Panc1 (cell line): Measurements from ENCODE around the gene FBLN7. TPM values are rescaled to one million over a fixed set of nuclear protein-coding genes. Genes with fewer than 3 reads are reported as not detected.
A peak's percentile ranks its signal among the peaks of the same experiment; 100 is the strongest.

Experiments used
- ATAC-seq: fragments of 200-7000 bp; cut with Tn5 transposase; 2 replicates; pipeline ENCODE4 v1.9.1; 2020; ENCODE audit warnings: mild to moderate bottlenecking, moderate library complexity
- BruUV-seq: library from RNA; stranded (reverse); fragments of 400-500 nt; replicated peaks from 2 replicates; lab custom pipeline; 2021; lab: Mats Ljungman, UMichigan
- CTCF ChIA-PET: fragments of 300-600 bp; sonication (Branson Sonifier 250); formaldehyde crosslinking; loops from one replicate; lab custom pipeline; 2022; ENCODE audit warnings: antibody characterized with exemption; lab: Charles Lee
- POLR2A ChIA-PET: fragments of 300-600 bp; sonication (Branson Sonifier 250); formaldehyde crosslinking; loops from one replicate; lab custom pipeline; 2022; ENCODE audit warnings: antibody characterized with exemption; lab: Charles Lee
- DNase-seq: peaks from one replicate; pipeline ENCODE4 v3.0.0-alpha.2; 2010; ENCODE audit warnings: low read depth, low spot score
- H3K27ac ChIP-seq: 2 replicates; pipeline ENCODE4 v1.5.1; 2011; ENCODE audit warnings: mild to moderate bottlenecking, low read length, inconsistent platforms
- H3K27me3 ChIP-seq: fragments of 200-500 bp; sonication (Bioruptor generic); 2 replicates; pipeline ENCODE4 v1.6.0; 2014; ENCODE audit warnings: low read length, inconsistent platforms; ENCODE audit not compliant: control insufficient read depth, insufficient read depth
- H3K36me3 ChIP-seq: fragments of 200-500 bp; sonication (Bioruptor generic); 2 replicates; pipeline ENCODE4 v1.5.1; 2014; ENCODE audit warnings: inconsistent platforms, mild to moderate bottlenecking, low read length, moderate library complexity; ENCODE audit not compliant: control insufficient read depth, insufficient read depth
- H3K4me1 ChIP-seq: 2 replicates; pipeline ENCODE4 v1.5.1; 2011; ENCODE audit warnings: inconsistent platforms, mild to moderate bottlenecking, low read length, moderate library complexity; ENCODE audit not compliant: control insufficient read depth, insufficient read depth
- H3K4me3 ChIP-seq, 2 experiments: 2 replicates each; pipeline ENCODE4 v1.5.1; 2011 to 2012; ENCODE audit warnings: low read depth in 2 of 2, low read length in 2 of 2, mild to moderate bottlenecking in 2 of 2, inconsistent platforms in 1 of 2, moderate library complexity in 1 of 2
- H3K9me3 ChIP-seq: fragments of 200-500 bp; sonication (Bioruptor generic); 2 replicates; pipeline ENCODE4 v1.5.1; 2014; ENCODE audit warnings: low read depth, mild to moderate bottlenecking, inconsistent platforms, low read length, moderate library complexity; ENCODE audit not compliant: control insufficient read depth, insufficient read depth
- CTCF ChIP-seq: fragments of 450-650 bp; IDR thresholded peaks from 2 replicates; pipeline ENCODE4 v1.5.1; 2017; ENCODE audit warnings: mild to moderate bottlenecking
- POLR2AphosphoS5 ChIP-seq: IDR thresholded peaks from 2 replicates; pipeline ENCODE4 v1.6.1; 2012; ENCODE audit warnings: mild to moderate bottlenecking, low read depth, low read length, moderate library complexity
- REST ChIP-seq, 2 experiments: IDR thresholded peaks; 2 replicates each; pipeline ENCODE4 v1.6.1; 2011 to 2012; ENCODE audit warnings: low read depth in 2 of 2, control low read depth in 1 of 2, low read length in 1 of 2, mild to moderate bottlenecking in 1 of 2, moderate library complexity in 1 of 2; ENCODE audit not compliant: insufficient read depth in 1 of 2
- SIN3A ChIP-seq: IDR thresholded peaks from 2 replicates; pipeline ENCODE4 v1.6.1; 2012; ENCODE audit warnings: low read depth, mild to moderate bottlenecking, low read length, moderate library complexity, borderline replicate concordance; ENCODE audit not compliant: insufficient read depth
- TCF7L2 ChIP-seq: IDR thresholded peaks from 2 replicates; pipeline ENCODE4 v1.6.1; 2011; ENCODE audit warnings: mild to moderate bottlenecking, low read depth, low read length, inconsistent platforms
- in situ Hi-C: cut with HindIII; loops from 2 replicates; pipeline ENCODE4 v1.10.0; 2016; ENCODE audit warnings: low sequenced_read_pairs, low pct_unique_long_range_greater_than_20kb
- intact Hi-C: fragments of 100-400 bp; cut with micrococcal nuclease; formaldehyde crosslinking; loops from one replicate; pipeline ENCODE4 v1.10.0; 2022; ENCODE audit not compliant: unreplicated experiment
- total RNA-seq: library from RNA; stranded (reverse); gene quantifications from one replicate; pipeline ENCODE4 v1.2.1, GENCODE V29; 2021; ENCODE audit not compliant: unreplicated experiment

FBLN7 gene
- total RNA-seq, 1 experiment from 2014 or later: 0.95 TPM

GRCh38 chr2:112155331-112156151 lies 17.4 kb downstream of the FBLN7 start:
- in situ Hi-C loops (no loop called here), intact Hi-C loops (no loop called here)
- H3K9me3 ChIP-seq: no peaks in the 10 kb centered on the region
- no TSS peak for BruUV-seq
- TF ChIP-seq TCF7L2: no peak
- no peaks in the 10 kb centered on the region for H3K27me3 ChIP-seq
- DNase-seq (no peak), ATAC-seq (no peak)
- CTCF ChIA-PET: no interaction called here
- H3K4me1 ChIP-seq: no peaks in the 10 kb centered on the region
- no peak overlapping the region for H3K27ac ChIP-seq
- POLR2A ChIA-PET: no interaction called here
- no peak overlapping the region for H3K4me3 ChIP-seq
- H3K36me3 ChIP-seq: no peaks in the 10 kb centered on the region

- POLR2A ChIA-PET: no interaction called here
- no peak for DNase-seq
- no peak overlapping the region for H3K27ac ChIP-seq
- intact Hi-C loops (no loop called here), in situ Hi-C loops (no loop called here)
- H3K27me3 ChIP-seq: no peaks in the 10 kb centered on the region
- H3K4me1 ChIP-seq: no peaks in the 10 kb centered on the region
- H3K36me3 ChIP-seq: no peaks in the 10 kb centered on the region
- CTCF ChIA-PET: no interaction called here
- BruUV-seq: no TSS peak
- H3K4me3 ChIP-seq: no peak overlapping the region
- no peaks in the 10 kb centered on the region for H3K9me3 ChIP-seq
- ATAC-seq: peak; percentile 67
- no peak for TF ChIP-seq POLR2AphosphoS5
- no peak for TF ChIP-seq REST (IDR thresholded peaks at IDR 0.05; ENCODE audit: insufficient read depth in 1 of 2, low read depth in 2 of 2, low read length in 1 of 2)
- TF ChIP-seq SIN3A: no peak
- no peak for TF ChIP-seq CTCF
- TF ChIP-seq TCF7L2: no peak
Measured at GRCh38 chr2:112156152-112156986, 18.2 kb downstream of the FBLN7 start.
